ENCODE measurements around the gene EEFSEC. TPM values are rescaled to one million over a fixed set of nuclear protein-coding genes. Genes with fewer than 3 reads are reported as not detected.
A peak's percentile ranks its signal among the peaks of the same experiment; 100 is the strongest.

The EEFSEC gene
- total RNA-seq, 4 donors from 2014 or later = 11.7 to 23.0 (median 14.9) TPM

DNA sequence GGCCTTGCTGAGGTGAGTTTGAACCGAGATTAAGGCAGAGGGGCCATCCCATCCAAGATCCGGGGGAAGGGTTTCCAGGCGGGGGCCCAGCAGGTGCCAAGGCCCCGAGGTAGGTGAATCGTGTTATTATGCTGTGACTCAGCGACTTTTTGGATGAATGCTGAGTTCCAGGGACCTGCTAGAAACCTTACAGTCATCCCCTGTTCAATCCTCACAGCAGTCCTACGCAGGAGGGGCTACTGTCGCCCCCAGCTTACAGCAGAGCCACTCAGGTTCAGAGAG lies 272.5 kb downstream of the EEFSEC start:
- no peak for TF ChIP-seq CTCF (IDR thresholded peaks at IDR 0.05)
- ATAC-seq (ENCODE audit: low FRiP score) = no peak
- DNase-seq (ENCODE audit: low spot score) = no peak

DNA sequence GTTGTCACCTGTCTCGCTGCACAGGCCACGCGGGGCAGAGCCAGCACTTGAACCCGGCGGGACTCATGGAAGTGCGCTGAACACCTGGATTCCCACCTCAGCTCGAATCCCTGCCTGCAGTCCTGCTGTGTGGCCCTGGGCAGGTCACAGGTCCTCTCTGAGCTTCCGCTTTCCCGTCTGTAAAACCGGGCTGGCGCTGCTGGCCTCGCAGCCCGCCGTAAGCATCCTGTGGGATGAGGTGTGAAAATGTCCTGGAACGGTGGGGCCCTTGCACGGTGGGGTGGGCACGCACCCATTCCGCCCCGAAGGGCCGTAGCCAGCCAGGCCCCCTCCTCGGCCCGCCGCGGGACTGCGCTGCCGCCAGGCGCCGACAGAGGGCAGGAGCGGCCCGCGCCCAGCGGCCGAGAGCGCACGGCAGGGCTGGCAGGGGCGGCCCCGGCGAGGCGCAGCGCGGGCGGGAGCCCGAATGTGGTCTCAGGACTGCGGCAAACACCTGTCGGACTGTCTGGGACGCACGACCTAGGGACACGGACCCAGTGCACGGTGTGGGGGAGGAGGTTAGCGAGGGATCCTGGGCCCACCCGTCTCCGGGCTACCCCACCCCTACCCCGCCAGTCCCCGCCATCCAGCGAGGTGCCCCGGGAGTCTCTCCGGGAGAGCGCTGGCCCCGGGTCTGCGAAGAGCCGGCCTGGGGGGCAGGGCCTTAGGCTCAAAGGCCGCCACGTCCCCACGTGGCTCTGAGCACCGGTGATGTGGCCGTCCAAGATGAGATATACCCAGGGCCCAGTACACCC lies 273.0 kb downstream of the EEFSEC start:
- no peak for DNase-seq (ENCODE audit: low spot score)
- peak in 2 of 3 donors; percentile 91 for TF ChIP-seq CTCF (IDR thresholded peaks at IDR 0.05)
- ATAC-seq (ENCODE audit: low FRiP score) = peak; percentile 77

DNA sequence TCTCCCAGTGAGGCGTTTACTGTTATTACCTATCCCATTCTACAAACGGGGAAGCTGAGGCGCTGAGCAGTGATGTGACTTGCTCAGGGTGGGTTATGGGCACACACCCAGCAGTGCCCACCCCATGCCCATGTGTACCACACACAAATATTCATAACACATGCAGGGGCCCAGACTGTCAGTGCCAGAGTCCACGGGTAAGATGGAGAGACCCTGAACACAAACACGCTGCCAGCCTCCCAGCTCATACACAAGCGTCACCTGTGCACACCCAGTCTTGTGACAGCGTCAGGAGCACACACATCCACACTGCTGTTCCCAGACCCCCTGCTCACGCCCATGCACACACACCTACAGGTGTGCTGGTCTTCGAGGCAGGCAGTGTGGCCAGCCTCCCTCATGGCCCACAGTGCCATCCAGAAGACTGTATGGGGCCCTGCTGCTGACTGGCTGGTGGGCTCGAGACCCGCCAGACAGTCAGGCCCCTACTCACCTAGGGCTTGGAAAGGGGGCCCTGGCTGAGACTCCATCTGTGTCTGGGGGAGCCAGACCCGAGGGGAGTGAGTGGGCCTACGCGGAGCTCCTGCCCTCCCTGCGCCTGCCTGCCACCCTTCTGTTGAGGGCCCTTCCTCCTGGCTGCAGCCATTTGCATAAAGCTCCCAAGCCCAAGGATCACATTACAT lies 274.0 kb downstream of the EEFSEC start:
- ATAC-seq (ENCODE audit: low FRiP score) (no peak), DNase-seq (ENCODE audit: low spot score) (no peak)
- no peak for TF ChIP-seq CTCF (IDR thresholded peaks at IDR 0.05)

DNA sequence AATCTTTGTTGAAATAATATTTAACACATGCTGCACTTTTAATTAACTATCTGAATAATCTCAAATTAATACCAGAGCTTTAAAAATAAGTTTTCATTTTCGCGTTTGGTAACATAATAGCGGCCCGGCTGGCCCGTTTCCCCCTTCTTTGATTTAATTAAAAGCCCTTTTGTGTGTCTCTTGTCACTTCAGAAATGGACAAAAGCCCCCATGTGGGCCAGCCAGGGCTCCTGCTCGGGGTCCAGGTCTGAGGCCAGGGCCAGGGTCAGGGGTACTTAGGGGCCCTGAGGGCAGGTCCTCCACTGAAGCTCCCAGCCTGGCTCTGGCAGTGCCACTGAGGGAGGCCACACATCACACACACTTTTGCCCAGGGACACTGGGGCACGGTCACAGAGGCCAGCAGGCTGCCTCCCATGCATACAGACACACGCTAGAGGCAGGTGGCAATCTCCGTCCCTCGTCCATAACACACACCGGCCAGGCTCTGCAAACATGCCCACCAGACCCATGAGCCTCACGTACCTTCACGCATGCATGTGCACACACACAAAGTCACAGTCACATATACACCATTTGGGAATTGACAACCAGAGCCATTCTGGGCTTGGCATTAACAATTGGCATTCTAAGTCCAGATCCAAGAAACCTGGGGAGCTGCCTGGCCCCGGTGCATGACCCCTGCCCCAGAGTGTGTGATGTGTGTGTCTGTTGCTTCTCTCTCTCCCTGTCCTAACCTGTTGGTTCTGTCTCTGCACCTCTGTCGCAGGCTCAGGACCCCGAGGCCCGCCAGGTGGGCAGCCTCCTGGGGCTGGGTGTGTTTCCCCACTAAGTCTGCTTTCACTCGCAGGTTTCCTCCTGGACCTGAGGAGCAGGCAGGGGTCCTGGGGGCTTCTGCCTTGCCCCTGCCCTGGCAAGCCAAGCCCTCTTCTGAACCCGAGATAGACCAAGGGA lies 274.9 kb downstream of the EEFSEC start:
- DNase-seq (ENCODE audit: low spot score) = no peak
- TF ChIP-seq CTCF (IDR thresholded peaks at IDR 0.05) = no peak

GRCh38 chr3:128429275-128429674 lies 276.0 kb downstream of the EEFSEC start:
- ATAC-seq (ENCODE audit: low FRiP score) = no peak
- DNase-seq (ENCODE audit: low spot score) = no peak
- TF ChIP-seq CTCF (IDR thresholded peaks at IDR 0.05) = no peak

More for the DNA sequence above, 274.9 kb downstream of the EEFSEC start:
- no peak for ATAC-seq (ENCODE audit: low FRiP score)

- no peak for DNase-seq (ENCODE audit: low spot score)
- ATAC-seq (ENCODE audit: low FRiP score) = no peak
- no peak for TF ChIP-seq CTCF (IDR thresholded peaks at IDR 0.05)
Observed at GRCh38 chr3:128429751-128430150, 276.5 kb downstream of the EEFSEC start.
